OCI-LY7 (cell line): Measurements from ENCODE around the gene EPHB4. TPM values are rescaled to one million over a fixed set of nuclear protein-coding genes. Genes with fewer than 3 reads are reported as not detected.
"Not testable (repeated sequence)": the region's sequence is repeated elsewhere in the genome, so short reads cannot be mapped to it uniquely, and the experiment has no call there.

Experiments
- BruUV-seq: library from RNA; stranded (reverse); fragments of 400-500 nt; replicated peaks from 2 replicates; lab custom pipeline; 2021; lab: Mats Ljungman, UMichigan
- CTCF ChIA-PET: fragments of 300-600 bp; sonication (Branson Sonifier 250); formaldehyde crosslinking; loops from one replicate; lab custom pipeline; 2022; ENCODE audit warnings: antibody characterized with exemption; ENCODE audit not compliant: unreplicated experiment; lab: Charles Lee
- POLR2A ChIA-PET: fragments of 300-600 bp; sonication (Branson Sonifier 250); formaldehyde crosslinking; loops from one replicate; lab custom pipeline; 2022; ENCODE audit warnings: antibody characterized with exemption; lab: Charles Lee
- DNase-seq: peaks from one replicate; pipeline ENCODE4 v3.0.0-alpha.2; 2015; ENCODE audit warnings: low spot score
- H2AFZ ChIP-seq: fragments of 200-600 bp; sonication (generic), shearing (Covaris generic); 2 replicates; pipeline ENCODE4 v1.6.1; 2014; ENCODE audit warnings: mild to moderate bottlenecking, antibody characterized with exemption, low read length, moderate library complexity
- H3K27ac ChIP-seq: fragments of 200-600 bp; sonication (generic); 2 replicates; pipeline ENCODE4 v1.5.1; 2014; ENCODE audit warnings: mixed run types, low read depth, mild to moderate bottlenecking, moderate library complexity, low read length, inconsistent platforms; ENCODE audit not compliant: poor library complexity, severe bottlenecking
- H3K36me3 ChIP-seq: fragments of 200-600 bp; sonication (generic); 2 replicates; pipeline ENCODE4 v1.6.1; 2014; ENCODE audit warnings: mild to moderate bottlenecking, antibody characterized with exemption, low read length, moderate library complexity, mixed read lengths; ENCODE audit not compliant: insufficient read depth
- H3K4me1 ChIP-seq: fragments of 200-600 bp; sonication (generic); 2 replicates; pipeline ENCODE4 v1.5.1; 2014; ENCODE audit warnings: mild to moderate bottlenecking, low read length; ENCODE audit not compliant: insufficient read depth, poor library complexity, severe bottlenecking
- H3K4me2 ChIP-seq: fragments of 200-600 bp; sonication (generic); 2 replicates; pipeline ENCODE4 v1.6.1; 2014; ENCODE audit warnings: mild to moderate bottlenecking, low read length
- H3K4me3 ChIP-seq: fragments of 200-600 bp; sonication (generic); 2 replicates; pipeline ENCODE4 v1.5.1; 2014; ENCODE audit warnings: mild to moderate bottlenecking, low read depth, low read length; ENCODE audit not compliant: poor library complexity, severe bottlenecking
- H3K79me2 ChIP-seq: fragments of 200-600 bp; sonication (generic); 2 replicates; pipeline ENCODE4 v1.6.1; 2016; ENCODE audit warnings: low read depth, mild to moderate bottlenecking, low read length, moderate library complexity, mixed read lengths; ENCODE audit not compliant: insufficient read depth
- H3K9me2 ChIP-seq: fragments of 200-600 bp; sonication (generic); 2 replicates; pipeline ENCODE4 v1.6.1; 2016; ENCODE audit warnings: mild to moderate bottlenecking, low read length, mixed read lengths; ENCODE audit not compliant: insufficient read depth
- H3K9me3 ChIP-seq: fragments of 200-600 bp; sonication (generic); 2 replicates; pipeline ENCODE4 v1.6.1; 2014; ENCODE audit warnings: mild to moderate bottlenecking, mixed run types, low read length, mixed read lengths
- H4K20me1 ChIP-seq: fragments of 200-600 bp; sonication (generic); 2 replicates; pipeline ENCODE4 v1.6.1; 2014; ENCODE audit warnings: mild to moderate bottlenecking, antibody characterized with exemption, low read length, moderate library complexity, mixed read lengths; ENCODE audit not compliant: insufficient read depth
- CTCF ChIP-seq: fragments of 200-600 bp; sonication (generic); conservative IDR thresholded peaks from 2 replicates; pipeline ENCODE4 v1.5.1; 2014; ENCODE audit warnings: mild to moderate bottlenecking, antibody characterized with exemption, low read length, moderate library complexity, mixed read lengths
- EZH2phosphoT487 ChIP-seq: fragments of 200-600 bp; sonication (generic); IDR thresholded peaks from 2 replicates; pipeline ENCODE4 v1.6.1; 2018; ENCODE audit warnings: low read depth, borderline replicate concordance, mild to moderate bottlenecking, mixed run types, antibody characterized with exemption, low read length, moderate library complexity, mixed read lengths
- intact Hi-C: fragments of 100-400 bp; cut with micrococcal nuclease; formaldehyde crosslinking; loops from one replicate; pipeline ENCODE4 v1.10.0; 2022; ENCODE audit not compliant: unreplicated experiment
- total RNA-seq, 2 experiments: library from RNA; depleted of rRNA in 1 of 2; stranded (reverse); fragments of >200 nt in 1 of 2; shearing (Covaris generic) in 1 of 2; gene quantifications; 2 replicates each; pipeline ENCODE4 v1.2.3, GENCODE V29; 2014 to 2022

EPHB4 gene
- total RNA-seq, 2 experiments from 2014 or later, result 4.2 to 7.3 TPM

GRCh38 chr7:100763556-100764140 lies 63.7 kb downstream of the EPHB4 start:
- CTCF ChIA-PET, result no interaction called here

GRCh38 chr7:100762841-100763240 lies 64.5 kb downstream of the EPHB4 start:
- not testable (repeated sequence) for BruUV-seq

More at GRCh38 chr7:100763556-100764140, 63.7 kb downstream of the EPHB4 start:
- H3K4me3 ChIP-seq, result no peak overlapping the region
- no peaks in the 10 kb centered on the region for H3K9me3 ChIP-seq
- no peak for TF ChIP-seq EZH2phosphoT487
- no peak for TF ChIP-seq CTCF
- H2AFZ ChIP-seq, result no peak overlapping the region
- DNase-seq, result no peak
- POLR2A ChIA-PET, result no interaction called here
- H3K36me3 ChIP-seq, result no peaks in the 10 kb centered on the region
- no peaks in the 10 kb centered on the region for H3K79me2 ChIP-seq
- no peak overlapping the region for H3K27ac ChIP-seq
- intact Hi-C loops, result no loop called here
- no peaks in the 10 kb centered on the region for H3K9me2 ChIP-seq
- H4K20me1 ChIP-seq, result no peaks in the 10 kb centered on the region
- no peaks in the 10 kb centered on the region for H3K4me1 ChIP-seq
- no TSS peak for BruUV-seq
- H3K4me2 ChIP-seq, result no peak overlapping the region

GRCh38 chr7:100759357-100760171 lies 67.8 kb downstream of the EPHB4 start:
- H3K4me3 ChIP-seq, result no peak overlapping the region
- H2AFZ ChIP-seq, result no peak overlapping the region
- DNase-seq, result no peak
- ChIA-PET CTCF (no interaction called here), POLR2A (no interaction called here)
- no peak overlapping the region for H3K27ac ChIP-seq
- H3K36me3 ChIP-seq, result no peaks in the 10 kb centered on the region
- no peaks in the 10 kb centered on the region for H3K79me2 ChIP-seq
- H3K4me2 ChIP-seq, result no peak overlapping the region
- intact Hi-C loops, result no loop called here
- BruUV-seq, result no TSS peak
- H4K20me1 ChIP-seq, result no peaks in the 10 kb centered on the region
- TF ChIP-seq CTCF, result no peak
- no peak for TF ChIP-seq EZH2phosphoT487
- H3K4me1 ChIP-seq, result no peaks in the 10 kb centered on the region
- H3K9me2 ChIP-seq, result no peaks in the 10 kb centered on the region
- no peaks in the 10 kb centered on the region for H3K9me3 ChIP-seq

More at GRCh38 chr7:100762841-100763240, 64.5 kb downstream of the EPHB4 start:
- H3K27ac ChIP-seq, H2AFZ ChIP-seq, H3K36me3 ChIP-seq, H3K4me3 ChIP-seq, H3K9me3 ChIP-seq, CTCF ChIA-PET, H3K79me2 ChIP-seq, intact Hi-C loops, DNase-seq, H3K9me2 ChIP-seq, H3K4me1 ChIP-seq, H4K20me1 ChIP-seq, H3K4me2 ChIP-seq: not testable (repeated sequence)
- POLR2A ChIA-PET, result interaction anchor here (0.7 kb wide), 1 partner anchor 1344 kb away, joined by 3 read pairs; no protein-coding TSS in a partner anchor
